Measurements from ENCODE around the gene PYGL.

GRCh38 chr14:50924843-50925242, 19.4 kb downstream of the PYGL start:
- TF ChIP-seq EZH2 (IDR thresholded peaks at IDR 0.05; ENCODE audit: low read depth, unreplicated experiment) (no peak), POLR2AphosphoS5 (IDR thresholded peaks at IDR 0.05; ENCODE audit: low read depth) (no peak), EZH2phosphoT487 (IDR thresholded peaks at IDR 0.05; ENCODE audit: unreplicated experiment) (no peak), NANOG (IDR thresholded peaks at IDR 0.05; ENCODE audit: borderline replicate concordance) (no peak)
- TF ChIP-seq, protein P1, sequence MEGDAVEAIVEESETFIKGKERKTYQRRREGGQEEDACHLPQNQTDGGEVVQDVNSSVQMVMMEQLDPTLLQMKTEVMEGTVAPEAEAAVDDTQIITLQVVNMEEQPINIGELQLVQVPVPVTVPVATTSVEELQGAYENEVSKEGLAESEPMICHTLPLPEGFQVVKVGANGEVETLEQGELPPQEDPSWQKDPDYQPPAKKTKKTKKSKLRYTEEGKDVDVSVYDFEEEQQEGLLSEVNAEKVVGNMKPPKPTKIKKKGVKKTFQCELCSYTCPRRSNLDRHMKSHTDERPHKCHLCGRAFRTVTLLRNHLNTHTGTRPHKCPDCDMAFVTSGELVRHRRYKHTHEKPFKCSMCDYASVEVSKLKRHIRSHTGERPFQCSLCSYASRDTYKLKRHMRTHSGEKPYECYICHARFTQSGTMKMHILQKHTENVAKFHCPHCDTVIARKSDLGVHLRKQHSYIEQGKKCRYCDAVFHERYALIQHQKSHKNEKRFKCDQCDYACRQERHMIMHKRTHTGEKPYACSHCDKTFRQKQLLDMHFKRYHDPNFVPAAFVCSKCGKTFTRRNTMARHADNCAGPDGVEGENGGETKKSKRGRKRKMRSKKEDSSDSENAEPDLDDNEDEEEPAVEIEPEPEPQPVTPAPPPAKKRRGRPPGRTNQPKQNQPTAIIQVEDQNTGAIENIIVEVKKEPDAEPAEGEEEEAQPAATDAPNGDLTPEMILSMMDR (conservative IDR thresholded peaks at IDR 0.05; ENCODE audit: low read depth in 2 of 2), result no peak
- TF ChIP-seq, protein P2, sequence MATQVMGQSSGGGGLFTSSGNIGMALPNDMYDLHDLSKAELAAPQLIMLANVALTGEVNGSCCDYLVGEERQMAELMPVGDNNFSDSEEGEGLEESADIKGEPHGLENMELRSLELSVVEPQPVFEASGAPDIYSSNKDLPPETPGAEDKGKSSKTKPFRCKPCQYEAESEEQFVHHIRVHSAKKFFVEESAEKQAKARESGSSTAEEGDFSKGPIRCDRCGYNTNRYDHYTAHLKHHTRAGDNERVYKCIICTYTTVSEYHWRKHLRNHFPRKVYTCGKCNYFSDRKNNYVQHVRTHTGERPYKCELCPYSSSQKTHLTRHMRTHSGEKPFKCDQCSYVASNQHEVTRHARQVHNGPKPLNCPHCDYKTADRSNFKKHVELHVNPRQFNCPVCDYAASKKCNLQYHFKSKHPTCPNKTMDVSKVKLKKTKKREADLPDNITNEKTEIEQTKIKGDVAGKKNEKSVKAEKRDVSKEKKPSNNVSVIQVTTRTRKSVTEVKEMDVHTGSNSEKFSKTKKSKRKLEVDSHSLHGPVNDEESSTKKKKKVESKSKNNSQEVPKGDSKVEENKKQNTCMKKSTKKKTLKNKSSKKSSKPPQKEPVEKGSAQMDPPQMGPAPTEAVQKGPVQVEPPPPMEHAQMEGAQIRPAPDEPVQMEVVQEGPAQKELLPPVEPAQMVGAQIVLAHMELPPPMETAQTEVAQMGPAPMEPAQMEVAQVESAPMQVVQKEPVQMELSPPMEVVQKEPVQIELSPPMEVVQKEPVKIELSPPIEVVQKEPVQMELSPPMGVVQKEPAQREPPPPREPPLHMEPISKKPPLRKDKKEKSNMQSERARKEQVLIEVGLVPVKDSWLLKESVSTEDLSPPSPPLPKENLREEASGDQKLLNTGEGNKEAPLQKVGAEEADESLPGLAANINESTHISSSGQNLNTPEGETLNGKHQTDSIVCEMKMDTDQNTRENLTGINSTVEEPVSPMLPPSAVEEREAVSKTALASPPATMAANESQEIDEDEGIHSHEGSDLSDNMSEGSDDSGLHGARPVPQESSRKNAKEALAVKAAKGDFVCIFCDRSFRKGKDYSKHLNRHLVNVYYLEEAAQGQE (IDR thresholded peaks at IDR 0.05; ENCODE audit: unreplicated experiment), result no peak

All from GM23338 (cell line).